Measurements from ENCODE around the gene OPHN1.

OPHN1 gene

DNA sequence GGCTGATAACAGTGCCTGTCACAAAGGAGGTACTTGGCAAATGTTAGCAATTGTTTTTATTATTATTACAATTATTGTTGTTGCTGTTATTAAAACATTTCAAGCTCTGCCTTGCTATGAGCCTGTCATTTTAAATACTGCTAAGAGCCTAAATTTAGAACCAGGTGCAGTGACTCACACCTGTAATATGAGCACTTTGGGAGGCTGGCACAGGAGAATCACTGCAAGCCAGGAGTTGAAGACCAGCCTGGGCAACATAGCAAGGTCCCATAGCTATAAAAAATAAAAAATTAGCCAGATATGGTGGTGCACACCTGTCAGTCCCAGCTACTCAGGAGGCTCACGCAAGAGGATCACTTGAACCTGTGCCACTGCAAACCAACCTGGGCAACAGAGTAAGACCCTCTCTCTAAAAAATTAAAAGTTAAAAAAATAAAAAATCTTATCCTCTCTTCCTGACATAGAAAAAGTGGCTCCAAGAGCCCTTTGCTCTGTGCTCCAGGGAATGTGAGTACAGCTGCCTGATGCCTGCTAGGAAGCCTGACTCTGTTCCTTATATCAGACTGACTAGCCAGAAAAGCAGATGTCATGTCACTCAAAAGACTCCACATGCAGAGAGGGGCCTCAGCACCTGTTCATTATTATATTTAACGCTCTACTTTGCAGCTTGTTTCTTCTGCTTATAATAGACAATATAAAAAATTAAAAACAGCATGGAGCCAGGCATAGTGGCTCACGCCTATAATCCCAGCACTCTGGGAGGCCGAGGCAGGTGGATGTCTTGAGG lies 234.0 kb downstream of the OPHN1 start:
- H3K27me3 Mint-ChIP-seq: no peaks in the 10 kb centered on the region
- H3K36me3 Mint-ChIP-seq: no peaks in the 10 kb centered on the region
- no peak overlapping the region for H3K4me3 Mint-ChIP-seq
- no peaks in the 10 kb centered on the region for H3K4me1 Mint-ChIP-seq (ENCODE audit: low read depth)
- H3K27ac Mint-ChIP-seq: no peak overlapping the region
- no peaks in the 10 kb centered on the region for H3K9me3 Mint-ChIP-seq (ENCODE audit: low read depth)

DNA sequence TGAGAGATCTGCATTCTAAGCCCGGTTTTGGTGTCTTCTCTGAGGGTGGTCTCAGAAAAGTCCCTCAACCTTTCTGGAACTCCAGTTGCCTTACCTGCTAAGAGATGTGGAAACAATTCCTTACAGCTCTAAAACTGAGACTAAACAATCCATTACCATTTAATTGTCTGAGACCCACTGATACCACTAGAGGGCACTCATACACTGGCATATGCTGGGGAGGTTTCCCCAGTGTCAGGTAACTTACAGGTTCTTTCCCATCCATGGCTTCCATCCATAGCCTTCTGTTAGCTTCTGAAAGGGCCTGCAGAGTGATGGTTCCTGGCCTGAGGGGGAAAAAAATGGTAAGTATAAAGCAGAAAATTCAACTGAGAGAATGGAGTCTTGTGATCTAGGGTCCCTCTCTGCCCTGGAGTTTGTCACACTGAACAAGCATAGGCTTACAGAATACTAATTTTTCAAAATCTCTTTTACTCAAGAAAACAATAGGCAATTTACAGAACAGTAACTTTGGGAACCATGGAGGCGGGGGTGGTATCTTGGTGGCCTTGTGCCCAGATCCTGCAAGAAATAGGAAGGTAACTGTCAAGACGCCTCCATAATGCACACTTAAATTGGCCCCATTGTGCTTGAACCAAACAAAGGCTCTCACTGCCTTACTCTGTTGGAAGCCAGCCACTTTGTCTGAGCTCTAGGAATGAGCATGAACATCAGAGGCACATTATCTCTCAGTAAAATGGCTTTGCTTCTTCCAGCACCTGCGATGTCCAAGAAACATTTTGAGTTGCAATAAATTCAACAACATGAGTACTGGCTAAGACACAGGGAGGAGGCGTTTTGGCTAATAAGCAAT lies 236.1 kb downstream of the OPHN1 start:
- H3K27me3 Mint-ChIP-seq: peaks cover 2% of the 10 kb centered on the region
- no peaks in the 10 kb centered on the region for H3K4me1 Mint-ChIP-seq (ENCODE audit: low read depth)
- H3K4me3 Mint-ChIP-seq: no peak overlapping the region
- H3K36me3 Mint-ChIP-seq: no peaks in the 10 kb centered on the region
- no peaks in the 10 kb centered on the region for H3K9me3 Mint-ChIP-seq (ENCODE audit: low read depth)
- no peak overlapping the region for H3K27ac Mint-ChIP-seq

DNA sequence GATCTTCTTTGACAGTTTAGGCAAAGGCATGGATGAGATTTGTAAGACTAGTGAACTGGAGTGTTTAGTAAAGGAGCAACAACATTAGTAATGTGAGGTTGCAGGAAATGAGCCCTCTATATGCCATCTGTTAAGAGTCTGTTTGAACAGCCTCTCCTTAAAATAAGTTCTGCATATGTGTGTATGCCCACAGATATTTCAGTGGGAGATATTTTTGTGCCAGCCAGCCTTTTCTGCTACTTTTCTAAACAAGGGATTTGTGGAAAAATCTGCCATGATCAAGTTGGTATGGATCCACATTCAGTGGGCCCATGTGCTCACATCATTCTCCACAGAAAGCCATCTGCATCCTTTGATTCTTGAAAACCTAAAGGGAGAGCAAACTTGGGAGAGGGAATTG lies 237.7 kb downstream of the OPHN1 start:
- no peaks in the 10 kb centered on the region for H3K36me3 Mint-ChIP-seq
- H3K27me3 Mint-ChIP-seq: peaks cover 2% of the 10 kb centered on the region
- H3K27ac Mint-ChIP-seq: no peak overlapping the region

DNA sequence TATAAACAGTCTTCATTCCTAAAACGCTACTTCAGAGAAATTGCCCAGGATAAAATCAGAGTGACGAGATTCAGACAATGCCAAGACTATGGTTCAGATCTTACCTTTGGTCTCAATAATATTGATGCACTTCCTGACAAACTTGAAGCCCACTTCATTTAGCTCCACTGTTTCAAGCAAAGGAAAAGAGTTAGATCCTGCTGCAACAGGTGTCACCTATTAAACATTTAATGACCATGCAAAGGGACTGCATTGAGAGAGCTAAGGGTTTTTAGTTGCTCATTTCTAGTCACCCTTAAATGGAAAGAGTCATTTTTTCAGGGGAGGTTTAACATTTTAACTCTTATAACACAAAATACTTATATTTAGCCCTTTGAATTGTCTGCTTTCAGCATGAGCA lies 239.5 kb downstream of the OPHN1 start:
- Mint-ChIP-seq H3K4me3 (no peak overlapping the region), H3K27ac (no peak overlapping the region), H3K9me3 (ENCODE audit: low read depth) (no peaks in the 10 kb centered on the region), H3K36me3 (no peaks in the 10 kb centered on the region), H3K27me3 (peaks cover 2% of the 10 kb centered on the region), H3K4me1 (ENCODE audit: low read depth) (no peaks in the 10 kb centered on the region)

More for the DNA sequence above, 237.7 kb downstream of the OPHN1 start:
- Mint-ChIP-seq H3K9me3 (ENCODE audit: low read depth) (no peaks in the 10 kb centered on the region), H3K4me3 (no peak overlapping the region), H3K4me1 (ENCODE audit: low read depth) (no peaks in the 10 kb centered on the region)

DNA sequence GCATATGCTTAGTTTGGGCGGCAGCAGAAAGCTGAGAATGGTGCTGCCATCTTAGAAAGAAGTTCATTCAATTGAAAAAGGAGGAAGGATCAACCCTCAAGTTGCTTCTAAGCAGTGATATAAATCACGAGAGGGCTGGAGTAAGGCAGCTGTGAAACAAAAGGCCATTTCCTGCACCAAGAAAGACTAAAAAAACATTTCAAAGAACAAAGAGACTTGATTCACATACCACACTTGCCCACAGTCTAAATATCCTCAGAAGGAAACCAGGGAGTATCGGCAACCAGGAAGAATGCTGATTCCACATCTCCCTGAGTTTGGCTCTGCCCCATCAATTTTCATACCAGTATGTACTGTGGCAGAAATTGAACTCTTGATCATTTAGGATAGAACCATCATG lies 240.1 kb downstream of the OPHN1 start:
- Mint-ChIP-seq H3K27me3 (peaks cover 2% of the 10 kb centered on the region), H3K9me3 (ENCODE audit: low read depth) (no peaks in the 10 kb centered on the region)

DNA sequence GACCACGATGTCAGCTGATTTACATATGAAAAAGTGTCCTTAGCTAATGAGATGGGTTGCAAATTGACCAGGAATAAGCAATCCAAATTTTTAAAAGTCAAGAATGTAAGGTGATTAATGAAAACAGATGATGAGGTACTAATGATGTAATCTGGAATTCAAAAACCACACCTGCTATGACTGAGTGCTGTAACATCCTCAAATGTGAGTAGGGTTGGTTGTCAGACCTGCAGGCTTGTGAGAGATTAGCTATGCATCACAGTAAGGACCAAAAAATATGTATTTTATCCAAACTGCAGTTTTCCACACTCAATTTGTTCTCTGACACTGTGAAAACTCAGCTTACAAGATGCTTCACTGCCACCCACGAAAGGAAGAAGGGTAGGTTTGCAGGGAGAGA lies 242.5 kb downstream of the OPHN1 start:
- Mint-ChIP-seq H3K4me3 (no peak overlapping the region), H3K27ac (no peak overlapping the region), H3K4me1 (ENCODE audit: low read depth) (no peaks in the 10 kb centered on the region), H3K36me3 (no peaks in the 10 kb centered on the region), H3K27me3 (peaks cover 2% of the 10 kb centered on the region), H3K9me3 (ENCODE audit: low read depth) (no peaks in the 10 kb centered on the region)

More for the DNA sequence above, 240.1 kb downstream of the OPHN1 start:
- Mint-ChIP-seq H3K4me1 (ENCODE audit: low read depth) (no peaks in the 10 kb centered on the region), H3K27ac (no peak overlapping the region), H3K4me3 (no peak overlapping the region), H3K36me3 (no peaks in the 10 kb centered on the region)

DNA sequence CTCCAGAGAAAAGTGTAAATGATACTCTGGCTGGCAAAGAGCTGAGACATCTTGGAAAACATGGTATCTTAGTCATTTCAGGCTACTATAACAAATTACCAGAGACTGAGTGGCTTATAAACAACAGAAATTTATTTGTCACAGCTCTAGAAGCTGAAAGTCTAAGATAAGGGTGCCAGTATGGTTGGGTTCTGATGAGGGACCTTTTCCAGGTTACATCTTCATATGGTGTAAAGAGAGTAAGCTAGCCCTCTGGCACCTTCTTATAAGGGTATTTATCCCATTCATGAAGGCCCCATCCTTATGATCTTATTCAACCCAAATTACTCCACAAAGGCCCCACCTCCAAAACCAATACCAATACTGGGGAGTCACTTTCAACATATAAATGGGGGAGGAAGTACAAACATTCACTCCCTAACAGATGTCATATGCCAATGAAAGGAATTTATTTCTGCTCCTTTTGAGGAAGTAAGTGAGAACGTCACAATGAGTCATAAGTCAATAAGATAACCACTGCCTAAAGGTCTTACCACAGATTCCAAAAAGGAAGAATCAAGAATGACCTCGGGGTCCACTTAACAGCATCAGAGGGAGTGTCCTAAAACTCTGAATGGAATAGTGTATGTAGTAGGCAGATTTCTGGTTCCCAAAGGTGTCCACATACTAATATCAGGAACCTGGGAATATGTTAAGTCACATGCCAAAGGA lies 246.6 kb downstream of the OPHN1 start:
- Mint-ChIP-seq H3K27me3 (peaks cover 2% of the 10 kb centered on the region), H3K36me3 (no peaks in the 10 kb centered on the region), H3K4me3 (no peak overlapping the region), H3K4me1 (ENCODE audit: low read depth) (peaks cover 2% of the 10 kb centered on the region), H3K9me3 (ENCODE audit: low read depth) (no peaks in the 10 kb centered on the region), H3K27ac (no peak overlapping the region)

DNA sequence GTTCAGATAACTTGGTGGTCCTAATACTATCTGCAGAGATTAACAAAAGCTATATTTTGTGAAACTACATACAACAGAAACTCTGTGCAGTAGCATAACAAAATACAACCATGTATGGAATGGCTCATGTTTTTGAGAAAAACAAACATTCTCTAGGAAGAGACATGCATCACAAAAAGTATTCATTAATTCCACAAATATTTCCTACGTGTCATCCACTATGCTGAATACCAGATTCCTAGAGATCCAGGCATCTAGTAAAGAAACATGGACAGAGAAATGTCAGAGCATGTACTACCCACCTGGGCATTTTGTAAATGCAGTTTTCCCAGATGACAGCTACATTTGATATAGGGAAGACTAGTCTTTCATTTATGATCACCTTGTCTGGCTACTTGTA lies 248.1 kb downstream of the OPHN1 start:
- H3K36me3 Mint-ChIP-seq: no peaks in the 10 kb centered on the region
- H3K9me3 Mint-ChIP-seq (ENCODE audit: low read depth): no peaks in the 10 kb centered on the region
- H3K27ac Mint-ChIP-seq: no peak overlapping the region
- H3K27me3 Mint-ChIP-seq: peaks cover 2% of the 10 kb centered on the region
- H3K4me3 Mint-ChIP-seq: no peak overlapping the region
- H3K4me1 Mint-ChIP-seq (ENCODE audit: low read depth): peaks cover 7% of the 10 kb centered on the region

DNA sequence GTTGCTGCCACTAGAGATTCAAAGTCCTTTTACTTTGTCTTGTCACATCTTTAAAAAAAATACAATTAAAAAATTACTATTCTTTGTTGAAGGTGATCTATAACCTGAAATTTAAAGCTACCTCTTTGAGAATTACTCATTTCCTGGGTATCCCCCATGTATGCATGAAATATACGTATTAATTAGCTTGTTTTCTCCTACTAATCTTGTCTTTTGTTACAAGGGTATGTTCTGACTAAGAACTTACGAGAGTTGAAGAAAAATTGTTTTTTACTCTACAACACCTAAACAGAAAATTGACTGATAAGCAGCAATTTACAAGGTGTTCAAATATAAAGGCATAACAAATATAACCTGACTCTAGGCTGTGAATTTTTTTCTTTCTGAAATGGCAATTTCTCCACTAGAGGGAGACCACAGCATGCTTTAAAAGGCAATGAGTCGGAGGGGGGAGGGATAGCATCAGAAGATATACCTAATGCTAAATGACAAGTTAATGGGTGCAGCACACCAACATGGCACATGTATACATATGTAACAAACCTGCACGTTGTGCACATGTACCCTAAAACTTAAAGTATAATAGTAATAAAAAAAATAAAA lies 249.6 kb downstream of the OPHN1 start:
- peaks cover 7% of the 10 kb centered on the region for H3K4me1 Mint-ChIP-seq (ENCODE audit: low read depth)
- H3K4me3 Mint-ChIP-seq: no peak overlapping the region
- no peaks in the 10 kb centered on the region for H3K9me3 Mint-ChIP-seq (ENCODE audit: low read depth)
- no peaks in the 10 kb centered on the region for H3K36me3 Mint-ChIP-seq
- no peak overlapping the region for H3K27ac Mint-ChIP-seq
- peaks cover 2% of the 10 kb centered on the region for H3K27me3 Mint-ChIP-seq

DNA sequence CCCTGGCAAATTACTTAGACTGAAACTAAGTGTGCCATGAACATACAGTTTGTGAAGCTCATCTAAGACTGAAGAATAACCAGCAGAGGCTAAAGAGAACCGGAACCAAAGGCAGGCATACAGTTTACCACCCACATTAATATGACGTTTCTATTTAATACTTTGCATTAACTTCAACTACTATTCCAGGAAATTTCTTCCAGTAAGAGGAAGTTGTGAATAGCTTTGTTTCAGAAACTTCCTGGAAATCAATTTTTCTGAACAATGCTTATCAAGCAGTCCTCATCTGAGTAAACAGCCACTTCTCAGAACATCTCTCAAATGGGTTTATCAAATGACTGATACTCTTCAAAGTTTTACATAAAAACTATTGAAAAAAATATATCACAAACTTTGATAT lies 252.7 kb downstream of the OPHN1 start:
- no peaks in the 10 kb centered on the region for H3K36me3 Mint-ChIP-seq
- H3K27me3 Mint-ChIP-seq: peaks cover 2% of the 10 kb centered on the region
- no peak overlapping the region for H3K27ac Mint-ChIP-seq
- no peak overlapping the region for H3K4me3 Mint-ChIP-seq
- no peaks in the 10 kb centered on the region for H3K9me3 Mint-ChIP-seq (ENCODE audit: low read depth)
- H3K4me1 Mint-ChIP-seq (ENCODE audit: low read depth): peaks cover 7% of the 10 kb centered on the region

DNA sequence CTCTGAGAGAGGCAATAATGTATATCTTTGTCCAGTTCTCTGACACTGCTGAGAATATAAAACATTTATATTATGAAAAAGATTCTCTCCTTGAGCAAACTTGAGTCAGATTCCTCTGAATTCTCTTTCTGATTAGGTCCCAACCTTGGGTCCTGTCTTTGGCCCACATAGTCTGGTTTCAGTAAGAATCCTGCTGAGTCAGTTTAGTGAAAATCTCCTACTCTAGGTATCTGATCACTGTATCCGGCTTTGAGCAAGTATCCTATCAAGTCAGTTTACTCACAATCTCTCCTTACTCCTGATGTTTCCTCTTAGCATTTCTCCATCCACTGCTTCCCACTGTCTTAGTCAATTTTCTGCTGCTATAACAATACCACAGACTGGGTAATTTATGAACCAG lies 253.9 kb downstream of the OPHN1 start:
- Mint-ChIP-seq H3K27me3 (peaks cover 2% of the 10 kb centered on the region), H3K36me3 (no peaks in the 10 kb centered on the region), H3K27ac (no peak overlapping the region), H3K4me1 (ENCODE audit: low read depth) (peaks cover 7% of the 10 kb centered on the region), H3K9me3 (ENCODE audit: low read depth) (no peaks in the 10 kb centered on the region), H3K4me3 (no peak overlapping the region)

DNA sequence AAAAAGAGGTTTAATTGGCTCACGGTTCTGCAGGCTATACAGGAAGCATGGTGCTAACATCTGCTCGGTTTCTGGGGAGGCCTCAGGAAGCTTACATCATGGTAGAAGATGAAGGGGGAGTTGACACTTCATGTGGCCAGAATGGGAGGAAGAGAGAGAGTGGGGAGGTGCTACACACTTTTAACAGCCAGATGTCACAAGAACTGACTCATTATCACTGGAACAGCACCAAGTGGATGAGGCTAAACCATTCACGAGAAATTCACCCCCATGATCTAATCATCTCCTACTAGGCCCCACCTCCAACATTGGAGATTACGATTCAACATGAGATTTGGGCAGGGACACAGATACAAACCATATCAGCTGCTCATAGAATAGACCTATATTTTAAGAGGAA lies 255.8 kb downstream of the OPHN1 start:
- H3K27me3 Mint-ChIP-seq: peaks cover 2% of the 10 kb centered on the region
- H3K9me3 Mint-ChIP-seq (ENCODE audit: low read depth): no peaks in the 10 kb centered on the region
- peaks cover 7% of the 10 kb centered on the region for H3K4me1 Mint-ChIP-seq (ENCODE audit: low read depth)
- no peak overlapping the region for H3K4me3 Mint-ChIP-seq
- H3K36me3 Mint-ChIP-seq: no peaks in the 10 kb centered on the region
- no peak overlapping the region for H3K27ac Mint-ChIP-seq

DNA sequence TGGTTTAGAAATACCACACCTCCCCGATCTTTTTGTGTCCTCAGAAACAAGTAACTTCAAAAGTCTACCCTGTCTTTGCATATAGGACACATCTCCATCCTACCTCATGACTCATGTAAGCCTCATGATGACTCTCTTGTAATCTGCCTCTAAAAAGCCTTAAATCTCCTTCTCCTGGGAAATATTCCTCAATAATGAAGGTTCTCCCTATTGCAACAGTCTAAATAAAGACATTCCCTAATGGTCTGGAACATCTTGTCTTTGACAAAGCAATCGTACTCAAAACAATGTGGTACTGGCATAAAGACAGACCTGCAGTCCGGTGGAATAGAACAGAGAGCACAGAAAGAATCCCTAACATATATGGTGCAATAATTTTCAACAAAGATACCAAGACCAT lies 257.7 kb downstream of the OPHN1 start:
- Mint-ChIP-seq H3K27me3 (no peaks in the 10 kb centered on the region), H3K36me3 (no peaks in the 10 kb centered on the region), H3K27ac (no peak overlapping the region), H3K4me3 (no peak overlapping the region), H3K9me3 (ENCODE audit: low read depth) (no peaks in the 10 kb centered on the region), H3K4me1 (ENCODE audit: low read depth) (peaks cover 2% of the 10 kb centered on the region)

DNA sequence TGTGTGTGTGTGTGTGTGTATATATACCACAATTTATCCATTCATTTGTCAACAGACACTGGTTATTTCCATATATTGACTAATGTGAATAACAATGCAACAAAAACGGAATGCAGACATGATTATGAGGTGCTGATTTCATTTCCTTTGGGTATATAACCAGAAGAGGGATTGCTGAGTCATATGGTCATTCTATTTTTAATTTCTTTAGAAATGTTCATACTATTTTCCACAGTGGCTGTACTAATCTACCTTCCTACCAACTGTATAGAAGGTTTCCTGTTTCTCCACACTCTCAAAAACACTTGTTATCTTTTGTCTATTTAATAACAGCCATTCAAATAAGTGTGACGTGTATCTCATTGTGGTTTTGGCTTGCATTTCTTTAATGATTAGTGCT lies 269.9 kb downstream of the OPHN1 start:
- Mint-ChIP-seq H3K4me1 (ENCODE audit: low read depth) (no peaks in the 10 kb centered on the region), H3K27ac (no peak overlapping the region), H3K4me3 (no peak overlapping the region), H3K36me3 (no peaks in the 10 kb centered on the region), H3K9me3 (ENCODE audit: low read depth) (no peaks in the 10 kb centered on the region), H3K27me3 (no peaks in the 10 kb centered on the region)

DNA sequence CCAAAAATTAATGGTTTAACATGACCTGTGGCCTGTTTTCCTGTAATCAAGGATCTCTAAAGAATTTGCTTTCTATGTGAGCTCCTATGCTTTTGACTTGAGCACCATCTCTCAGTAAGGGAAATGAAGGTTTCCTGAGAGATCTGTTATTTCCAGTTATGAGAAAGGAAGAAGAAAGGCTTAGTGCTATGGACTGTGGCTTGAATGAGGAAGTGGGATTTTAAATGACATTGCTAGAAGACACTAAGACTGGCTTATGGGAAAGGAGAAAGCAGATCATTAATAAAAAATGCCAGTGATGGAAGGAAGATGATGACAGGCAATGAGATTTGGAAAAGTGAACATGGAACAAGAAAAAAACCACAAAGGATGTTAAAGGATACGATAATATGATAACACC lies 285.4 kb downstream of the OPHN1 start:
- no peaks in the 10 kb centered on the region for H3K4me1 Mint-ChIP-seq (ENCODE audit: low read depth)
- no peaks in the 10 kb centered on the region for H3K9me3 Mint-ChIP-seq (ENCODE audit: low read depth)
- H3K36me3 Mint-ChIP-seq: no peaks in the 10 kb centered on the region
- no peaks in the 10 kb centered on the region for H3K27me3 Mint-ChIP-seq
- no peak overlapping the region for H3K27ac Mint-ChIP-seq
- H3K4me3 Mint-ChIP-seq: no peak overlapping the region

All from activated naive CD8-positive, alpha-beta T cell (primary cell).